Stimulated activated CD8-positive, alpha-beta memory T cell treated with anti-CD3 and anti-CD28 coated beads, Interleukin-12 subunit alpha, Interleukin-12 subunit beta, amount 100 ng/mL, for 4 hours (primary cell): ENCODE results near the gene LDLRAD1.
"Not testable (repeated sequence)": the region's sequence is repeated elsewhere in the genome, so short reads cannot be mapped to it uniquely, and the experiment has no call there.

Experiments used
- DNase-seq: peaks from one replicate; pipeline ENCODE4 v3.0.0-alpha.2; 2020; ENCODE audit warnings: low read depth

The LDLRAD1 gene

DNA sequence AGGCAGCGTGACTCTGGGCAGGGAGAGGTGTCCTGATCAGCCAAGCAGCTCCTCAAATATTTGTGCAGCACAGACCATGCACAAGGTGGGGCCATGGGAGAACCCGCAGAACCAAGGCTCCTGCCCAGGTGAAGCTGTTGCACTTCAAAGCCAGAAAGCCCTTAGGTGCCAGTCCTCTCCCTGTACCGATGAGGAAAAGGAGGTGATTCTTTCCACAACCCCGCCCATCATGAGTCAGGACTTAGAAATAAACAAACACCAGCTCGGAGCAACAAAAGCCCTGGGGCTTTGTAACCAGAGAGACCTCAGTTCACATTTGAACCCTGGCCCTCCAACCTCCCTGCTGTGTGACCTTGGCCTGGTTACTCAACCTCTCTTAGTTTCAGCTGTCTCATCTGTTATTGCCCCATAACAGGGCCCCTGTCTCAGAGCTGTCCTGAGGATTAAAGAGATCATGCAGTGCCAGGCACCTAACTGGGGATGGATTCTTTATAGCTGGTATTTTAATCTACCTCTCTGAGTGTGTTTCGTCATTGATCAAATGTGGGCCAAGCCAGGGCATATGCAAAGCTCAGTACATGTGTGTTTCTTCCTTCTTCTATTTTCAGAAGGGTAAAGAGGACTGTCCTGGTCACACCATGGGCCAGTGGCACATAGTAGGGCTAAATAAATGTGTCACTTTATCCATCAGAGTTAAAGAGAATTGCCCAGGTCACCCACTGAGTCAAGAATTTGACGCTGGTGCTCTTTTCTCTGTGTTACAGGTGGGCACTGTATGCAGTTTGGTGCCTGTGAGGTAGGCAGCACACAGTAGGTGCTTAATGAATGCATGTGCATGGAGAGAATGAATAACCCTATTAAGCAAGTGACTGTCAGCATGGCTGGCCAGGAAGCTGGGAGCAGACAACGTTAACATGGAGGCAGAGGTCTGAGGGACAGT lies 1.4 kb downstream of the LDLRAD1 start:
- DNase-seq = no peak

DNA sequence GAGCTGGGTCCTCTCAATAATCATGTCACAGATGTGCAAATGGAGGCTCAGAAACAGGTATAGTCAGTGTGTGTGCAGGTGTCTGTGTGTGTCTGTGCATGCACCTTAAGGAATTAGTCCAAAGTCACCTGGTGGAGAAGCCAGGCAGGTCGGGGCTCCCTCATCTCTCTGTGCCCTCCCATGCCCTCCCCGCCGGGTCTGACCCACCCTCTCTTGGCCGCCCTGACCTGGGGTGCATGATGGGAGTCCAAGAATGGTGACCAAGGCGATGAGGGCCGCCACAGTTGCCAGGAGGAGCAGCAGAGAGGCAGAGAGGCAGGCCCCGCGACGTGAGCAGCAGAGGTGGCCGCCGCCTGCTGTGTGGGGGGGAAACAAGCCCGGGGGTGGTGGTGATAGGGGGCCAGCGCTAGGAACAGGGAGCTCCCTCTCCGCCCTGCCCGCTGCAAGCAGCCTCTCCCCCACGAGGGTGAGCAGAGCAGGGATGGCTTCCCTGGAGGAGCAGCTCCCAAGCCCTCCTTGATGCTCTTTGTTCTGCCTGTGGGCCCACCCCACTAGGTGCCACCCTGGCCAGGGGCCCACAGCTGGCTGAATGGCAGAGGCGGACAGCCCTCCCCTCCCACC lies 3.9 kb downstream of the LDLRAD1 start:
- no peak for DNase-seq

DNA sequence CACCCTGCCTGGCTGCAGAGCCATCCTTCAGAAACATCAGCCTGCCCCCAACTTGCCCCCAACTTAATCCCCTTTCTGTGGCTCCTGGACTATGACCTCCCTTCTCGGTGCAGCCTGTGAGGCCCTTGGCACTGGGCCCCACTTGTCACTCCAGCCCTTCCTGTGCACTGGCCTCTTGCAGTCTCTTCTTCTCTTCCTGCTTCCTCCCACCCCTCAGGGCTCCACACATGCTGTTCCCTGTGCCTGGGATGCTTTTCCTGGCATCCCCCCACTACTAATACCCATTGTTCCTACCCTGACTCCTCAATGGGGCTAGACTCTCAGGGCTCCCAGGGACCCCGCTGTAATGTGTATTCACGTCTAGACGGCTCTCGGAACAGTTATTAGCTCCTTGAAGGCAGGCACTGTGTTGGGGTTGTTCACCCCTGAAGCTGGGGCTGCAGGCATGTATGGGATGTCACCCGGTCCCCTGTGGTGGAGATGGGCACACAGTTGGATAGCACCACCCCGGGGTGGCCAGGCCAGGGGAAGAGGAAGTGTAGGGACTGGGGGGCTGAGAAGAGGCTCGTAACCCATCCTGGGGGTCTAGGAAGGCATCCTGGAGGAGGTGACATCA lies 4.5 kb downstream of the LDLRAD1 start:
- no peak for DNase-seq

DNA sequence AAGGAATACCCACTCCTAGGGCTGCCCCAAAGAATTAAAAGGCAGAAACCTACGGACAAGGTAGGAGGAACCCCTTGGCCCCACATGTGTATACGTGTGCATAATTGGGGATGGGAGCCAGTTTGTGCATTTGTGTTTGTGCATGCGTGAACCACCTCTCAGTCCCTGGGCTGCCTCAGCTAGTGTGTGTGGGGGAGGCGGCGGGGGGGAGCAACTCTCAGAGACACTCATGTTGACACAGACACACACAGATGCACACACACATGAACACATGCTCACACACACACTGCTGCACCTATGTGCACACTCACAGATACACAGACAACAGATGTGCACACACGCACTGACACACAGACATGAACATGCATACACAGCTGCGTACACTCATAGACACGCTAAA lies 5.1 kb downstream of the LDLRAD1 start:
- DNase-seq = no peak

DNA sequence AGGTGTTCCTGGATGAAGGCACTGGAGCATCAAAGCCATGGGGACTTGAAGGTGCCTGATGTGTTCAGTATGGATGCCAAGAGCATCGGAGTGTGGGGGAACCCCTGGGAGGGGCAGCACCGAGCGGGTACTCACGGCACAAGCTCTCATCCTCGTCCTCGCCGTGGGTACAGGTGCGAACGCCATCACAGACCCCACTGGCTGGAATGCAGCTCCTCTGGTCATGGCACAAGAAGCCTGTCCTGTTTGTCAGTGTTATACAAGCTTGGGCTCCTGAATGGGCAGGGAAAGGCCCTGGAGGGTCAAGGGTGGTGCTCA lies 6.0 kb downstream of the LDLRAD1 start:
- no peak for DNase-seq

DNA sequence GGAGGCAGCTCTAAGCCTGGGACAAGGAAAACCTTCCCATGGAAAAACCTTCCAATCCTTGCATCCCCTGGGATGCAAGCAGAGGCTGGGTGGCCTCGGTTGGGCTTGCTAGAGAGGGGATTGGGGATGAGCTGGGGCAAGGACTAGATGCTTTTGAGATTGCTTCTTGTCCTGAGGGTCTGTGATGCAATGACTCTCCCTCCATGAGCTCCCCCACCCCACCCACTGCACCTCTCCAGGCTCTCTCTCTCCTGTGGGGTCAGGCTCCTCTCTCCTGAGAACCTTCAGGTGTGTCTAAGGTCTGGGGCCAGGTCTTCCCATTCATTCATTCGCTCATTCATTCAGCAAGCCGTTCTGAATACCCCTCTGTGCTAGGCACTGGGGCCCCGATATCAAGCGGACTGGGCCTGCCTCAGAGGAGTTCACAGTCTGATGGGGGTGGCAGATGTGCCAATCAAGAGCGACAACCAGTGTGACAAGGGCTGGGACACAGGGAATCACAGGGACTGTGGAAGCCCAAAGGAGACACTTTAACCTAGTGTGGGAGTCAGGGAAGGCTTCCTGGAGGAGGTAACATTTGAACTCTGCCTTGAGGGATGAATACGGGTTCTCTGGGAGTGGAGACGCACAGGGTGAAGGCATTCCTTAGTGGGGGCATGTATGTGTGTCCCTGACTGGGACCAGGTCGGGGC lies 6.5 kb downstream of the LDLRAD1 start:
- DNase-seq = no peak

DNA sequence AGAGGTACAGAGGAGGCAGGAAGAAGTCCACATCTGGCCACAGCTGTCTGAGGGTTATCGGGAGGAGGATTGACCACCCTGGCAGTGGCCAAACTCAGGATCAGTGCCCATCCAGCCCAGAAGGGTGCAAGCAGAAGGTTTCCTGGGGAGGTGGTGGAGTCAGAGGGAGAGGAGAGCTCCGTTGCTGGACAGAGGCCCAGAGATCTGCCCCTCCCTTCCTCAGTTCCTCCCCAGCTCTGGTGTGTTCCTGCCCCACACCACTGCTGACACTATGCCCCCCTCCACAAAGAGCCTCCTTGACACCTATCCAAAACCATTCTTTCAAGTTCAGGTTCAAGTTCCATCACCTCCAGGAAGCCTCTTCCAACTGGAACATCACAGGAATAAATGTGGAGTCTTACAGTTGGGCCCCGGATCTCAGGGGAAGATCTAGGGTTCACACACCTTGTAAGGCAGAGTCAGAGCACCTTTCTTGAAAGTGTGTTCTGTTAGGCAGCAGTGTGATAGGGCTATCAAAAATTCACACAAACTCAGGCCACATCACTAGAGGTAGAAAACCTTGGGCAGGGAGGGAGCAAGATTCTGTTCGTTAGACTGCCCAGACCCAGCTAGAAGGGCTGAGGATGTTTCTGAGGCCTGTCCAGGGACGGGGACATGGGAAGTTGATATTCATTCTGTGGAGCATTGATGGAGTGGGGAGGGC lies 7.4 kb downstream of the LDLRAD1 start:
- DNase-seq = no peak

DNA sequence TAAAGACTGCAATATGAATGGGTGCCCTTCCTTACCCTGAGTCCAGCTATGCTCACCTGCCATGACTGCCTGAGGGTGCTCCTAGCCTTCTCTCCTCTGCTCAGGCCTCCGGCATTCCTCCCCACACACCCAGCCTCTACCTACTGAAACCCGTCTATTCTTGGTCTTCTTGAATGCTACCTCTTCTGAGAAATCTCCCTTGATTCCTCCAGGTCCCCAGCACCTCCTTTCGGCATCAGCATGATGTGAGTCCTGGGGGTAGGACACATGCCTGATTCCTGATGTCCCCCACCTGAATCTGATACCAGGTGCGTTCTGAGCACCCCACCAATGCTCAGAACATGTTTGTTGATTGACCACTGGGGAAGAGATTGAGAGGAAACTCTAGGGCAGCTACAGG lies 8.6 kb downstream of the LDLRAD1 start:
- no peak for DNase-seq

DNA sequence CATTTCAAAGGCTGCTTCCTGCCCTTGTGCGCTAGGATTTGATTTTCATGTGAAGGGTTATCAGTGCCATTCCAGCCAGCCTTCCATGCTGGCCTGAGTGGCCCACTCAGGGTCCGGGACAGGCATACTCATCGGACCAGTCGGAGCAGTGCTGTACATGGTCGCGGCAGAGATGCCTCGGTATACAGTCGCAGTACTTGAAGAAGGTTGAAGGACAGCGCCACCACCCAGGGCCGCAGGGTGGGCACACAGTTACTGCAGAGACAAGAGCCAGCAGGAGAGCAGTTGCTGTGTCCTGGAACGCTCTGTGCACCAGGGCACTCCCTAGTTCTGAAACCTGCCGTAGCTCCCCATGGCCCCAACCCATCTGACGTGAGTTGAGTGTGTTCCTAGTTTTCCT lies 9.1 kb downstream of the LDLRAD1 start:
- DNase-seq = no peak

DNA sequence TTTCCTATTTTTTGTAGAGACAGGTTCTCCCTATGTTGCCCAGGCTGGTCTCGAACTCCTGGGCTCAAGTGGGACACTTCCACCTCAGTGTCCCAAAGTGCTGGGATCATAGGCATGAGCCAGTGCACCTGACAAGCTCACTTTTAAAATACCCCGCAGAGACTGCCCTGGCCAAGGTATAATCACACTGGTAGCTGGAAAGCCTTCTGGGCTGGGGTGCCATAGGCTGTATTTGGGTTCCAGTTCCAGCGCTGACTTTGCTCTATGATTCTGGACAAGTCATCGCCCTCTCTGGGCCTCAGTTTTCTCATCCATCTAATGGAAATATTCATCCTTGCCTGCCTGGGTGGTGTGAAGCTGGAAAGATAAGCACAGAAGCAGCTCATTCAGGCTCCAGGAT lies 10.4 kb downstream of the LDLRAD1 start:
- DNase-seq = no peak

DNA sequence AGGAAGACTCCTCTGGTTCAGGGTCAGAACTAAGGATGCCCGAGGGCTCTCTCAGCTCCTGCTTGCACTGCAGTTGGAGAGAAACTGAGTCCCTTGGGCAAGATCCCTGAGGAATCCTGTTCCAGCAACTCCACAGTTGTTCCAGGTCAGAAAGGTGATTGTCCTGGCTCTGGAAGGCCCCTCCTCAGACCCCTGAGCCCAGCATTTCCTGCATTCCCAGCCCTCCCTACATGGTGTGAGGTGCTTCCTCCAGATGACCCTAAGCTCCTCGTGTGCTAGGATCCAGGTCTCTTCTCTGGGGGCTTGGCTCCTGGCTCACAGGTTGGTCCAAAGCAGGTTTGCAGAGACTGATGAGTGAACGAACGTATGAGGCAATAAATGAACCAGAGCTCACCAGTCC lies 11.5 kb downstream of the LDLRAD1 start:
- DNase-seq = no peak

DNA sequence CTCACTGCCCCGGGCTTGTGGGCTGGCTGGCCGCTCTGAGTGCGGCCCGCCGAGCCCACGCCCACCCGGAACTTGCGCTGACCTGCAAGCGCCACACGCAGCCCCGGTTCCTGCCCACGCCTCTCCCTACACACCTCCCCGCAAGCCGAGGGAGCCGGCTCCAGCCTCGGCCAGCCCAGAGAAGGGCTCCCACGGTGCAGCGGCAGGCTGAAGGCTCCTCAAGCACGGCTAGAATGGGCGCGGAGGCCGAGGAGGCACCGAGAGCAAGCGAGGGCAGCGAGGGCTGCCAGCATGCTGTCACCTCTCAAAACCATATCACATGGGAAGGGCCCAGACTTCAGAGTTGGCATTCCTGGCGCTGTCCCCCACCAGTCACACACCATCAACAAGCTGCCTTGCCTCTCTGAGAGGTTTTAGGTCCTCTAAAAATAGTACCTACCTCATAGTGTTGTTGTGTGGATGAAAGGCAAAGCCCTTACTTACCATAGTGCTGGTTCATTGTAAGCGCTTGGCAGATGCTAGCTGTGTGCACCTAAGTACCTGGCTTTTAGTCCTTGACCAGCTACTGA lies 13.4 kb downstream of the LDLRAD1 start:
- no peak for DNase-seq

DNA sequence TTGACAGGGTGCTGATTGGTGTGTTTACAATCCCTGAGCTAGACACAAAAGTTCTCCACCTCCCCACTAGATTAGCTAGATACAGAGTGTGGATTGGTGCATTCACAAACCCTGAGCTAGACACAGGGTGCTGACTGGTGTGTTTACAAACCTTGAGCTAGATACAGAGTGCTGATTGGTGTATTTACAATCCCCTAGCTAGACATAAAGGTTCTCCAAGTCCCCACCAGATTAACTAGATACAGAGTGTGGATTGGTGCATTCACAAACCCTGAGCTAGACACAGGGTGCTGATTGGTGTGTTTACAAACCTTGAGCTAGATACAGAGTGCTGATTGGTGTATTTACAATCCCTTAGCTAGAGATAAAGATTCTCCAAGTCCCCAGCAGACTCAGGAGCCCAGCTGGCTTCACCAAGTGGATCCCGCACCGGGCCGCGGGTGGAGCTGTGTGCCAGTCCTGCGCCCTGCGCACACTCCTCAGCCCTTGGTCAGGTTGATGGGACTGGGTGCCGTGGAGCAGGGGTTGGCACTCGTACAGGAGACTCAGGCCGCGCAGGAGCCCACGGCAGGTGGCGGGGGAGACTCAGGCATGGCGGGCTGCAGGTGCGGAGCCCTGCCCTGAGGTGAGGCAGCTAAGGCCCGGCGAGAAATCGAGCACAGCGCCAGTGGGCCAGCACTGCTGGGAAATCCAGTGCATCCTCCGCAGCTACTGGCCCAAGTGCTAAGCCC lies 14.1 kb downstream of the LDLRAD1 start:
- not testable (repeated sequence) for DNase-seq

DNA sequence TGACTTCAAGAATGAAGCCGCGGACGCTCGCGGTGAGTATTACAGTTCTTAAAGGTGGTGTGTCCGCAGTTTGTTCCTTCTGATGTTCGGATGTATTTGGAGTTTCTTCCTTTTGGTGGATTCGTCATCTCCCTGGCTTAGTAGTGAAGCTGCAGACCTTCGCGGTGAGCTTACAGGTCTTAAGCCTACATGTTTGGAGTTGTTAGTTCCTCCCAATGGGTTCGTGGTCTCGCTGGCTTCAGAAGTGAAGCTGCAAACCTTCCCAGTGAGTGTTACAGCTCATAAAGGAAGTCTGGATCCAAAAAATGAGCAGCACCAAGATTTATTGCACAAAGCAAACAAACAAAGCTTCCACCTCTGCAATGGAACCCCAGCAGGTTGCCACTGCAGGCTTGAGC lies 14.7 kb downstream of the LDLRAD1 start:
- no peak for DNase-seq

DNA sequence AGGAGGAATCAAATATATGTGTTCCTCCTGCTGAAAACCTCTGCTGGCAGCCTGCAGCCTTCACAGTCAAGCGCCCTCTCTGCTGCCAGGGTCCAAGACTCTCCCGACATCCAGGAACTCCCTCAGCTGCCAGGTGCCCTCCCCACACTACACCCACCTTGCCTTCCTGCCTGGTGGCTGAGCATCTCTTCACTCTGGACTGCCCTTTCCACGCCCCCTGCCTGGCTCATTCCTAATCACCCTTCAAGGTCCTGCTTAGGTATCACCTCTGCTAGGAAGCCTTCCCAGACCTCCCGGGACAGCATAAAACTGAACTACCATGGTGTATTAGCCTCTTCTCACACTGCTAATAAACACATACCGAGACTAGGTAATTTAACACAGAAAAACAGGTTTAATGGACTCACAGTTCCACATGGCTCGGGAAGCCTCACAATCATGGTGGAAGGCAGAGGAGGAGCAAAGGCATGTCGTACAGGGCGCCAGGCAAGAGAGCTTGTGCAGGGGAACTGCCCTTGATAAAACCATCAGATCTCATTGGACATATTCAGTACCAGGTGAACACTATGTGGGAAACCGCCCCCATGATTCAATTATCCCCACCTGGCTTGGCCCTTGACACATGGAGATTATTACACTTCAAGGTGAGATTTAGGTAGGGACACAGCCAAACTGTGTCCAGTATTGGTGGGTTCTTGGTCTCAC lies 15.3 kb downstream of the LDLRAD1 start:
- no peak for DNase-seq

DNA sequence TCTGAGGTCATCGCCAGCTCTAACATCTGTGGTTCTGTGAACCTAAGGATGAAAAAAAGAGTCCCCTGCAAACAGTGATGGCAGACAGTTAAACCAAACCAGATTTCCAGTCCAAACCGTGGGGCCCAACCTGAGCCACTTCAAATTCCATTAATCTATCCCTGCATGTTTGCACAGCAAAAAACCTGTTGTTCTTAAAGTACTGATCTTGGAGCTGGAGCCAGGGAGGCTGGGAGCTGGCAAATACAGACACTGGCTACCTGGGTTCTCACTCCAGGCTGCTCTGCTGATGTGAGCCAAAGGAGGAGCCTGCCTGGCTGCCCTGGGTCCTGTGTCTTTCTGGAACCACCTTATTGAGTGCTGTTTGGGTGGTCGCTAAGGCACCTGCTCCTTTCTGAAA lies 16.4 kb downstream of the LDLRAD1 start:
- no peak for DNase-seq

DNA sequence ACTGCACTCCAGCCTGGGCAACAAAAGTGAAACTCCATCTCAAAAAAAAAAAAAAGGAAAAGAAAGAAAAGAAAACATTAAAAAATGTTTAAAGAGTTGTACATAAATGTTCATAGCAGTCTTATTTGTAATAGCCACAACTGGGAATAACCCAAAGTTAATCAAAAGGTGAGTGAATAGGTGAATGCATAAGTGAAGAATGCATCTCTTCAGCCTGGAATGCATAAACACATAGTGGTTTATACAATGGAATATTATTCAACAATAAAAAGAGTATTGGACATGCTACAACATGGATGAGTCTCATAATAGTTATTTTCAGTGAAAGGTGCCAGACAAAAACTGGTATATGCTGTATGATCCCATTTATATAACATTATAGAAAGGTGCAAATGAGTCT lies 18.1 kb downstream of the LDLRAD1 start:
- no peak for DNase-seq

DNA sequence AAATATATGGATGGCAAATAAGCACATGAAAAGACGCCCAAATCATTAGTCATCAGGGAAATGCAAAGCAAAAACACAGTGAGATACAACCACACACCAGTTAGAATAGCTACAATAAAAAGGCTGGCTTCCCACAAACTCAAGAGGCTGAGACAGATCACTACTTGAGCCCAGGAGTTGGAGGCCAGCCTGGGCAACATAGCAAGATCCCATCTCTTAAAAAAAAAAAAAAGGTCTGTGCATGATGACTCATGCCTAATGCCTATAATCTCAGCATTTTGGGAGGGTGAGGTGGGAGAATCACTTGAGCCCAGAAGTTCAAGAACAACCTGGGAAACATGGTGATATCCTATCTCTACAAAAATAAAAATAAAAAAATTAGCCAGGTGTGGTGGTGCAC lies 19.8 kb downstream of the LDLRAD1 start:
- no peak for DNase-seq

DNA sequence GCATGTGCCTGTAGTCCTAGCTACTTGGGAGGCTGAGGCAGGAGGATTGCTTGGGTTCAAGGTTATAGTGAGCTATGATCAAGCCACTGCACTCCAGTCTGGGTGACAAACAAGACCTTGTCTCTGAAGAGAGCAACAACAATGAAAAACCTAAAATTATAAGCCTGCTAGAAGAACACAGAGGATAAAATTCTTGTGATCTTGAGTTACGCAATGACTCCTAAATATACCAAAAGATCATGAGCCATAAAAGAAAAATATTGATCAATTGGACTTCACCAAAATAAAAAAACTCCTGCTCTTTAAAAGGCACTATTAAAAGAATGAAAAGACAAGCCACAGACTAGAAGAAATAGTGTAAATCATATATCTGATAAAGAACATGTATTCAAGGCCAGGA lies 22.3 kb downstream of the LDLRAD1 start:
- DNase-seq = no peak

DNA sequence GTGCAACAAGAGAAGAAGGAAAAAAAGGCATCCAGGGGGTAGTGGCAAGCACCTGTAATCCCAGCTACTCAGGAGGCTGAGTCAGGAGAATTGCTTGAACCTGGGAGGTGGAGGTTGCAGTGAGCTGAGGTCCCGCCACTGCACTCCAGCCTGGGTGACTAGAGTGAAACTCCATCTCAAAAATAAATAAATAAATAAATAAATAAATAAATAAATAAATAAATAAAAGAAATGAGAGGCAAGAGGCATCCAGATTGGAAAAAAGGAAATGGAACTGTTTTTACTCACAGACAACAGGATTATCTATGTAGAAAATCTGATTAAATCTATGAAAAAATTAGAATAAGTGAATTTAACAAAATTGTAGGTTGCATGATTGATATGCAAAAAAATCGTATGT lies 23.5 kb downstream of the LDLRAD1 start:
- not testable (repeated sequence) for DNase-seq
